Heart left ventricle (tissue), 16 donors: ENCODE measurements around the gene SRRM2. TPM values are rescaled to one million over a fixed set of nuclear protein-coding genes. Genes with fewer than 3 reads are reported as not detected.

Experiments used
- ATAC-seq, 4 donors: fragments of 200-7000 bp; cut with Tn5 transposase; one replicate each; pipeline ENCODE4 v1.9.1; 2020 to 2022; ENCODE audit warnings: moderate library complexity in 4 of 4, mild to moderate bottlenecking in 3 of 4, moderate number of reproducible peaks in 1 of 4
- DNase-seq, 5 donors: peaks; one replicate each; pipeline ENCODE4 v3.0.0-alpha.2; 2020
- H3K27ac ChIP-seq, 12 donors: fragments of 200-600 bp; sonication (generic) in 4 of 12; one replicate each; pipeline versions ENCODE4 v1.5.0 to v1.8.0; 2016 to 2022; ENCODE audit warnings: mild to moderate bottlenecking in 2 of 12
- H3K27me3 ChIP-seq, 9 donors: fragments of 200-600 bp; sonication (generic) in 2 of 9; one replicate each; pipeline versions ENCODE4 v1.5.1 to v1.8.0; 2016 to 2022; ENCODE audit warnings: mild to moderate bottlenecking in 3 of 9
- H3K36me3 ChIP-seq, 9 donors: fragments of 200-600 bp; sonication (generic) in 2 of 9; one replicate each; pipeline versions ENCODE4 v1.5.0 to v1.8.0; 2018 to 2022; ENCODE audit warnings: mild to moderate bottlenecking in 2 of 9
- H3K4me1 ChIP-seq, 12 donors: fragments of 200-600 bp; sonication (generic) in 4 of 12; one replicate each; pipeline versions ENCODE4 v1.5.0 to v1.8.0; 2016 to 2022; ENCODE audit warnings: mild to moderate bottlenecking in 3 of 12
- H3K4me3 ChIP-seq, 12 donors: fragments of 200-600 bp; sonication (generic) in 4 of 12; one replicate each; pipeline versions ENCODE4 v1.5.0 to v1.8.0; 2017 to 2022; ENCODE audit warnings: mild to moderate bottlenecking in 9 of 12, moderate library complexity in 4 of 12
- H3K9me3 ChIP-seq, 12 donors: fragments of 200-600 bp; sonication (generic) in 4 of 12; one replicate each; pipeline versions ENCODE4 v1.5.0 to v1.8.0; 2016 to 2022; ENCODE audit warnings: mild to moderate bottlenecking in 1 of 12
- CTCF ChIP-seq, 12 donors: fragments of 200-600 bp; sonication (generic) in 4 of 12; IDR thresholded peaks; one replicate each; pipeline versions ENCODE4 v1.5.0 to v1.8.0; 2018 to 2022; ENCODE audit warnings: antibody characterized with exemption in 12 of 12, mild to moderate bottlenecking in 5 of 12
- POLR2A ChIP-seq, 2 donors: fragments of 450-650 bp; IDR thresholded peaks; one replicate each; pipeline ENCODE4 v1.6.1; 2017; ENCODE audit warnings: antibody characterized with exemption in 2 of 2, mild to moderate bottlenecking in 2 of 2, moderate library complexity in 2 of 2
- WGBS, 4 donors: extraction: QIAGEN DNeasy Blood & Tissue Kit in 2 of 4; methylation state at CpG; one replicate each; pipeline versions ENCODE4 v1.1.5 to v1.1.7; 2013 to 2018; 5-methylcytosine and 5-hydroxymethylcytosine counted together
- intact Hi-C, 10 donors: fragments of 100-400 bp; cut with DNase I; formaldehyde crosslinking; loops; one replicate each; pipeline versions ENCODE4 v1.11.1 to v1.14.2; 2022
- polyA plus RNA-seq, 2 donors: library from polyadenylated mRNA; stranded (reverse); fragments of 200-250 nt; gene quantifications; one replicate each; pipeline ENCODE4 v1.2.3, GENCODE V29; 2013
- total RNA-seq, 9 donors: library from RNA; depleted of rRNA in 2 of 9; stranded (reverse); fragments of >200 nt in 2 of 9; fragmentation: NEBNext Ultra II Directional in 3 of 9; extraction: Animal tissue kit (Norgen Biotek cat#: 25700) in 3 of 9; gene quantifications; one replicate each; pipeline versions ENCODE4 v1.1.0 to v1.2.4, GENCODE V29; 2016 to 2023
- donor health status: ischemic (EF 13 %, LVEDD 7.1; RV severe dilation, severe dysfunction).
- donor health status: healthy with polysubstance abuse.
- donor health status: DM: no; HTN: yes; CAD: no.
- donor health status: DM: no; HTN: no; CAD: no.
- donor health status: ischemic (EF 25% LVEDD 6.9; RV normal size, moderate dysfunction).
- donor health status: ischemic (EF 25% LVEDD 5.7; RV mildly dilated, moderate dysfunction).
- donor health status: healthy.
- donor health status: DM: yes; HTN: yes; CAD: no.
- donor health status: ischemic (EF 35%, LVEDD 5.7; RV mildly dilated, moderate dysfunction).
- donor health status: nonischemic (EF 11% LVEDD 7.7; RV severe dilation, severe dysfunction).
- donor health status: DM: yes; HTN: yes; CAD: no.
- donor health status: PGD.
- donor health status: ischemic (EF 29% LVEDD 5.4; RV normal size, mild dysfunction).
- donor health status: nonischemic (EF 23%, LVEDD 6.1; RV moderate dilation, normal function).

SRRM2 gene
- total and polyA plus RNA-seq, 11 donors: 112 to 540 (median 233) TPM

DNA sequence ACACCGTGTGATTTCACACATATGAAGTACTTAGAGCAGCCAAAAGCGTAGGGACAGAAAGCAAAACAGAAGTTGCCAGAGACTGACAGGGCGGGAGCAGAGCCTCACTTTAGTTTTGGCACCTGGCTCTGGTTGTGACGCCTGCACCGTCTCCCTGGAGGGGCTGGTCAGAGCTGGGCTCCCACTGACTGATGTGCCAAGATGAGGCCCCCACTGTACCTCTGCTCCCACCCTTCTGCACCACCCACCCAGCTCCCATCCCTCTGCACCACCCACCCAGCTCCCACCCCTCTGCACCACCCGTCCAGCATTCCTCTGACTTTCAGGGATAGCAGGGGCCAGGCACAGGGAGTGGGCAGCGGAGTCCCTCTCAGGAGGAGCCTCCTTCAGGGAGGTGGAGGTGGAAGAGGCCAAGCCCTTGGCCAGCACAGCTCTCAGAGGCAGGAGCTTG is 61.4 kb downstream of the SRRM2 start:
- H3K27ac ChIP-seq: no peak overlapping the region
- H3K36me3 ChIP-seq: no peaks in the 10 kb centered on the region
- H3K4me3 ChIP-seq: no peak overlapping the region
- TF ChIP-seq POLR2A (IDR thresholded peaks at IDR 0.05) (no peak), CTCF (IDR thresholded peaks at IDR 0.05) (no peak)
- H3K27me3 ChIP-seq: peaks cover 0 to 58% (median 11%) of the 10 kb centered on the region in 9 donors
- no peak for ATAC-seq
- no peak for DNase-seq
- intact Hi-C loops: no loop called here
- 46 to 65% (median 61%) methylated on average over 7 of the region's 7 CpGs for WGBS, 4 donors
- H3K9me3 ChIP-seq: peaks cover 0 to 4% (median 0%) of the 10 kb centered on the region in 12 donors
- H3K4me1 ChIP-seq: peaks cover 0 to 9% (median 0%) of the 10 kb centered on the region in 12 donors

DNA sequence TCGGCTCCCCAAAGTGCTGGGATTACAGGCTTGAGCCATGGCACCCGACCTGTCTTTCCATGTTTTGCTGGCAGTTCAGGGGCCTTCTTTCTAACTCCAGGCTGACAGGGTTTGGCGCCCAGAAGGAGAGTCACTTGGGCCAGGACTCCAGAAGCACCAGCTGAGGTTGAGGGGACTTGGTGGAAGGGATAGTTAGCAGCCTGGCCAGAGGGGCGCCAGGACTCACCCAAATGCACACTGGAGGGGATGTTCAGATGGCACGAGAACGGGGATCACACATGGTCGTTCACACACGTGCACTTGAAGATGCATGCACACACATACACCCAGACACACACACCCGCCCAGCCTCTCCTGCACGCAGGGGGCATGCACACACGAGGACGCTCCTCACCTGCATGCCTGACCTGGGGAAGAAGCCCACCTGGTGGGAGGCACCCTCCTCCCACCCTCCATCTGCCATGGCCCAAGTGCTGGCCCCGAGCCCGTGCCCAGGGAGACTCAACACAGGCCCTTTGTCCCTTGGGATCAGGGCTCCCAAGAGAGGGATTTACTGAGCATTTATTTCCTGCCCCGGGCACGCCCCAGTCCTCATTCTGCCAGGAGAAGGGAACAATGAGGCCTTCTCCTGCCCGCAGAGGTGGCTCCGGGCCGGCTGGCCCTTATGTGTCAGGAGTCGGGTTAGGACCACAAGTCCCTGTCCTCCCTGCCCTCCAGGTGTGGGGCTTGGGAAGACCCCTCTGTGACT is 62.3 kb downstream of the SRRM2 start:
- WGBS, 4 donors: 78 to 85% (median 82%) methylated on average over 5 to 20 of the region's 20 CpGs

GRCh38 chr16:2815299-2815771 is 62.9 kb downstream of the SRRM2 start:
- Histone ChIP-seq H3K4me3 (no peak overlapping the region), H3K36me3 (no peaks in the 10 kb centered on the region), H3K4me1 (peaks cover 0 to 9% (median 0%) of the 10 kb centered on the region in 12 donors), H3K27me3 (peaks cover 0 to 69% (median 11%) of the 10 kb centered on the region in 9 donors), H3K27ac (no peak overlapping the region), H3K9me3 (no peaks in the 10 kb centered on the region)
- WGBS, 4 donors: 70 to 84% (median 73%) methylated on average over 6 to 10 of the region's 10 CpGs
- no peak for TF ChIP-seq CTCF (IDR thresholded peaks at IDR 0.05)
- TF ChIP-seq POLR2A (IDR thresholded peaks at IDR 0.05): no peak
- DNase-seq (no peak), ATAC-seq (no peak)
- intact Hi-C loops: no loop called here

More for the DNA sequence above, 62.3 kb downstream of the SRRM2 start:
- H3K9me3 ChIP-seq: no peaks in the 10 kb centered on the region
- ATAC-seq (no peak), DNase-seq (no peak)
- H3K27ac ChIP-seq: no peak overlapping the region
- TF ChIP-seq POLR2A (IDR thresholded peaks at IDR 0.05) (no peak), CTCF (IDR thresholded peaks at IDR 0.05) (no peak)
- no peaks in the 10 kb centered on the region for H3K36me3 ChIP-seq
- intact Hi-C loops: no loop called here
- H3K4me3 ChIP-seq: no peak overlapping the region
- H3K27me3 ChIP-seq: peaks cover 0 to 67% (median 11%) of the 10 kb centered on the region in 9 donors
- peaks cover 0 to 9% (median 0%) of the 10 kb centered on the region in 12 donors for H3K4me1 ChIP-seq

DNA sequence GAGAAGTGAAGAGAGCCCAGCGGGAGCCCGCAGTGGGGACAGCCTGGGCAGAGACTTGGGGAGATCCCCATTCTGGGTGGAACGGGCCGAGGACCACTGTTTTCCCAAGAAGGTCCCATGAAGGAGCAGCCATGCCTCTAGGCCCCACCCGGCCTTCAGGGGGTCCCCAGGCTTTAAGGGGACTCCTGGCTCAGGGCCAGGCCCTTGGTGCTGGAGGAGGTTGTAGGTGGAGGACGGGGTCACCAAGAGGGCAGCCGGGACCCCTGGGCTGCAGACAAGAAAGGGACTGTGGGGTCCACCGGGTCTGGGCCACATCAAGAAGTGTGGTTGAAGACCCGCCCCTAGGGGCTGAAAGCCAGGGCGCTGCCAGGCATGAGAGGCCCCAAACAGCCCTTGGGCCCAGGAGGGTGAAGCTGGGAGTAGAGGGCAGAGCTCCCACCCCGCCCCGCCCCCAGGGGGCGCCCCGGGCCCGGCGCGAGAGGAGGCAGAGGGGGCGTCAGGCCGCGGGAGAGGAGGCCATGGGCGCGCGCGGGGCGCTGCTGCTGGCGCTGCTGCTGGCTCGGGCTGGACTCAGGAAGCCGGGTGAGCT is 64.4 kb downstream of the SRRM2 start, which contains the start of gene PRSS21:
TSS of gene PRSS21 (plus strand) at position 487 of the 589 bp plus-strand sequence. CDS start at position 519, 32 bp downstream.
- no peak within 1 kb of the TSS for H3K27ac ChIP-seq
- peaks cover 0 to 4% (median 0%) of the 10 kb centered on the region in 12 donors for H3K4me1 ChIP-seq
- H3K9me3 ChIP-seq: no peaks in the 10 kb centered on the region
- peak within 1 kb of the TSS in 1 of 12 donors; percentile 13 for H3K4me3 ChIP-seq
- ATAC-seq (no peak), DNase-seq (no peak)
- TF ChIP-seq CTCF (IDR thresholded peaks at IDR 0.05) (peak in 2 of 12 donors; percentile 9 to 13), POLR2A (IDR thresholded peaks at IDR 0.05) (no peak)
- WGBS, 4 donors: 58 to 74% (median 68%) methylated on average over 24 to 28 of the region's 28 CpGs
- intact Hi-C loops: no loop called here
- no peaks in the 10 kb centered on the region for H3K36me3 ChIP-seq
- peaks cover 0 to 59% (median 9%) of the 10 kb centered on the region in 9 donors for H3K27me3 ChIP-seq
